Measurements from ENCODE around the gene TSPY2.
"Not testable (repeated sequence)": the region's sequence is repeated elsewhere in the genome, so short reads cannot be mapped to it uniquely, and the experiment has no call there.

TSPY2 gene, protein sequence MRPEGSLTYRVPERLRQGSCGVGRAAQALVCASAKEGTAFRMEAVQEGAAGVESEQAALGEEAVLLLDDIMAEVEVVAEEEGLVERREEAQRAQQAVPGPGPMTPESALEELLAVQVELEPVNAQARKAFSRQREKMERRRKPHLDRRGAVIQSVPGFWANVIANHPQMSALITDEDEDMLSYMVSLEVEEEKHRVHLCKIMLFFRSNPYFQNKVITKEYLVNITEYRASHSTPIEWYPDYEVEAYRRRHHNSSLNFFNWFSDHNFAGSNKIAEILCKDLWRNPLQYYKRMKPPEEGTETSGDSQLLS

DNA sequence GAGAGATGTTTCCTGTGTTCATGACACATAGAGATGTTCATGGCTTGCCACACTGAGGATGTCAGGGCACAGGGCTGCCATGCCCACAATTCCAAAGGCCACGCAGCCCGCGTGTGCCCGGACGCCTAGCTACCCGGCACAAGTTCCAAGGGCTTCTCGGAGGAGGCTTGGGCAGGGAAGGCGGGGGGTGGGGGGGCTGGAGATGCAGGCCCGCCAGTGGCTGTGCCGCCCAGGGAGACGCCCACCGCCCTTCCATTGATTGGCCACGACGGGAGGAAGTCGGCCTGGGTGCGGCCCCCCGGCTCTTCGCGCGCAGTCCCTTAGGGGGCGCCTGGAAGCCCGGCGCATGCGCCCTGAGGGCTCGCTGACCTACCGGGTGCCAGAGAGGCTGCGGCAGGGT, at the start of gene TSPY2:
TSS of gene TSPY2 (plus strand) at position 301 of the 400 bp plus-strand sequence. CDS start at position 347, 46 bp downstream.
- not testable (repeated sequence) for DNase-seq

DNA sequence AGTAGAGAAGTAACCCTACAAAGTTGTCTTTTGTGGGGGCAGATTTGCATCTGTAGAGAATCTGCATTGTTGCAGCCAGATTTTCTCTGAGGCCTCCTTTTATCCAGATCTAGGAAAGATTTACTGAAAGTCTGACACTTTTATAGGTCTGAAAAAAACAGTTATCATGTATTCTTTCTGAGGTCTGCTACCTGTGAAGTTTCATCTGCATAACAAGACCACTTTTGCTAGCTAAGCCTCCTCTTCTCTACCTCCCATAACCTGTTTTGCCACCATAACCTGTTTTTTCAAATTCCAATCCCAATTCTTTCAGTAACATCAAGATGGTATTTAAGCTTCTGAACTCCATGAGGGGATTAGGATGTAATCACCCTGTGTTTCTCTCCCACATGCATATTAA, 36.5 kb upstream of the TSPY2 start:
- not testable (repeated sequence) for DNase-seq

DNA sequence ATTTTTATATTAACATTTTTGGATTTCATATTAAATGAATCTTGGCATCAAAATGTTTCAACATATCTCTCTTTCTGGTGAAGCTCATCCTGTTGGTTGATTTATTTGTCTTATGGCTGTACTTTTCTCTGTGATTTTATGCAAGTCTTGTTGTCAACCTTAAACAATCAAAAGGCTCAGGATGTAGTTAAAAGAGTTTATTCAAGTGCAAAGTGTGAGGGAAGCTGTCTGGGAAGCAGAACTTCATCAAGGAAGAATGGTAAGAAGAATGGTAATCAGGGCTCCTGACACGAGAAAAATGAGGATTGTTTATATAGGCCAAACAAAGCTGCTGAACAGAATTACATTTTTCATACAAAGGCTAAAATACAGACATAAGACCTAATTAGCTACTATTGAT, 29.0 kb upstream of the TSPY2 start:
- not testable (repeated sequence) for DNase-seq

DNA sequence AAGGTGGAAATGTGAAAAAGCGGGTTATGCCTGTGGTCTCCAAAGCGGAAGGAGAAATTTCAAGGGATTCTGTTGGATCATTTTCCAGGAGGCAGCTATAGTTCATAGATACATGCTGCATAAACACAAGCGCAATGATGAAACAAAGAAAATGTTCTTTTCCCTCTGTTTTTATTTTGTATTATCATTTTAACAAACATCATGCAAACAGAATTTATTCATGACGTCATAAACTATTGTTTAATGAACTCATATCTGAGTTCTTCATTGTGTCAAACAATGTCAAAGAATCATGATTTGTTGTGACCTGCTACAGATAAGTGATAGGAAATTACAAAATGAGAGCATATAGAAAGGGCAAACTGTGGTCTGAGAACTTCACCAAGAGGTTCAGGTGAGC, 23.8 kb downstream of the TSPY2 start:
- DNase-seq: not testable (repeated sequence)

Measured in hematopoietic multipotent progenitor cell treated with erythropoietin and hydrocortisone succinate and interleukin-3 and kit ligand, for 4 days (in vitro differentiated cells).